ENCODE results near the gene SAMD7.

DNA sequence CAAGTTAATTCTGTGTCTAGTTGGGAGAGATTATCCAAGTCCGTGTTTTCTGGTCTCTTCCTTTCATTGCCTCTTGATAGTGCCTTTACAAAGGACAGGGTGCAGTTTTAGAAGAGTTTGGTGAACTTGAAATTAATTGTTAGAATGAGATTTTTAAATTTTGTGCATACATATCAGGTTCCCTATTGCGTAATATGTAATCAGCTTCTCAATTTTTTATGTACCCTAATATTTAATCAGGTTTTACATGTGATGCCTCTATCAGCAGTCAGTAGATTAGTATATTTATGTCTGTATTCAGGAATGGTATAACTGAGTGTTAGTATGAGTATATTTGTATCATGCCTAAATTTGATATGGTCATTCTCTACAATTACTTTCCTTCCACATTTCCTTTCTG lies 60.1 kb downstream of the SAMD7 start:
- TF ChIP-seq, protein P1, sequence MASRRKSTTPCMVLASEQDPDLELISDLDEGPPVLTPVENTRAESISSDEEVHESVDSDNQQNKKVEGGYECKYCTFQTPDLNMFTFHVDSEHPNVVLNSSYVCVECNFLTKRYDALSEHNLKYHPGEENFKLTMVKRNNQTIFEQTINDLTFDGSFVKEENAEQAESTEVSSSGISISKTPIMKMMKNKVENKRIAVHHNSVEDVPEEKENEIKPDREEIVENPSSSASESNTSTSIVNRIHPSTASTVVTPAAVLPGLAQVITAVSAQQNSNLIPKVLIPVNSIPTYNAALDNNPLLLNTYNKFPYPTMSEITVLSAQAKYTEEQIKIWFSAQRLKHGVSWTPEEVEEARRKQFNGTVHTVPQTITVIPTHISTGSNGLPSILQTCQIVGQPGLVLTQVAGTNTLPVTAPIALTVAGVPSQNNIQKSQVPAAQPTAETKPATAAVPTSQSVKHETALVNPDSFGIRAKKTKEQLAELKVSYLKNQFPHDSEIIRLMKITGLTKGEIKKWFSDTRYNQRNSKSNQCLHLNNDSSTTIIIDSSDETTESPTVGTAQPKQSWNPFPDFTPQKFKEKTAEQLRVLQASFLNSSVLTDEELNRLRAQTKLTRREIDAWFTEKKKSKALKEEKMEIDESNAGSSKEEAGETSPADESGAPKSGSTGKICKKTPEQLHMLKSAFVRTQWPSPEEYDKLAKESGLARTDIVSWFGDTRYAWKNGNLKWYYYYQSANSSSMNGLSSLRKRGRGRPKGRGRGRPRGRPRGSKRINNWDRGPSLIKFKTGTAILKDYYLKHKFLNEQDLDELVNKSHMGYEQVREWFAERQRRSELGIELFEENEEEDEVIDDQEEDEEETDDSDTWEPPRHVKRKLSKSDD (conservative IDR thresholded peaks at IDR 0.05; ENCODE audit: low read length) = no peak
- TF ChIP-seq NCOA2 (IDR thresholded peaks at IDR 0.05; ENCODE audit: partially characterized antibody in 2 of 2) = no peak
- TF ChIP-seq, protein P2, sequence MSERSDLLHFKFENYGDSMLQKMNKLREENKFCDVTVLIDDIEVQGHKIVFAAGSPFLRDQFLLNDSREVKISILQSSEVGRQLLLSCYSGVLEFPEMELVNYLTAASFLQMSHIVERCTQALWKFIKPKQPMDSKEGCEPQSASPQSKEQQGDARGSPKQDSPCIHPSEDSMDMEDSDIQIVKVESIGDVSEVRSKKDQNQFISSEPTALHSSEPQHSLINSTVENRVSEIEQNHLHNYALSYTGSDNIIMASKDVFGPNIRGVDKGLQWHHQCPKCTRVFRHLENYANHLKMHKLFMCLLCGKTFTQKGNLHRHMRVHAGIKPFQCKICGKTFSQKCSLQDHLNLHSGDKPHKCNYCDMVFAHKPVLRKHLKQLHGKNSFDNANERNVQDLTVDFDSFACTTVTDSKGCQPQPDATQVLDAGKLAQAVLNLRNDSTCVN (CRISPR knock-in tag; IDR thresholded peaks at IDR 0.05) = no peak
- TF ChIP-seq, protein P3, sequence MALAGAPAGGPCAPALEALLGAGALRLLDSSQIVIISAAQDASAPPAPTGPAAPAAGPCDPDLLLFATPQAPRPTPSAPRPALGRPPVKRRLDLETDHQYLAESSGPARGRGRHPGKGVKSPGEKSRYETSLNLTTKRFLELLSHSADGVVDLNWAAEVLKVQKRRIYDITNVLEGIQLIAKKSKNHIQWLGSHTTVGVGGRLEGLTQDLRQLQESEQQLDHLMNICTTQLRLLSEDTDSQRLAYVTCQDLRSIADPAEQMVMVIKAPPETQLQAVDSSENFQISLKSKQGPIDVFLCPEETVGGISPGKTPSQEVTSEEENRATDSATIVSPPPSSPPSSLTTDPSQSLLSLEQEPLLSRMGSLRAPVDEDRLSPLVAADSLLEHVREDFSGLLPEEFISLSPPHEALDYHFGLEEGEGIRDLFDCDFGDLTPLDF (CRISPR knock-in tag; IDR thresholded peaks at IDR 0.05) = no peak
- TF ChIP-seq, protein P4, sequence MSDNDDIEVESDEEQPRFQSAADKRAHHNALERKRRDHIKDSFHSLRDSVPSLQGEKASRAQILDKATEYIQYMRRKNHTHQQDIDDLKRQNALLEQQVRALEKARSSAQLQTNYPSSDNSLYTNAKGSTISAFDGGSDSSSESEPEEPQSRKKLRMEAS (CRISPR knock-in tag; IDR thresholded peaks at IDR 0.05) = no peak
- TF ChIP-seq, protein P5, sequence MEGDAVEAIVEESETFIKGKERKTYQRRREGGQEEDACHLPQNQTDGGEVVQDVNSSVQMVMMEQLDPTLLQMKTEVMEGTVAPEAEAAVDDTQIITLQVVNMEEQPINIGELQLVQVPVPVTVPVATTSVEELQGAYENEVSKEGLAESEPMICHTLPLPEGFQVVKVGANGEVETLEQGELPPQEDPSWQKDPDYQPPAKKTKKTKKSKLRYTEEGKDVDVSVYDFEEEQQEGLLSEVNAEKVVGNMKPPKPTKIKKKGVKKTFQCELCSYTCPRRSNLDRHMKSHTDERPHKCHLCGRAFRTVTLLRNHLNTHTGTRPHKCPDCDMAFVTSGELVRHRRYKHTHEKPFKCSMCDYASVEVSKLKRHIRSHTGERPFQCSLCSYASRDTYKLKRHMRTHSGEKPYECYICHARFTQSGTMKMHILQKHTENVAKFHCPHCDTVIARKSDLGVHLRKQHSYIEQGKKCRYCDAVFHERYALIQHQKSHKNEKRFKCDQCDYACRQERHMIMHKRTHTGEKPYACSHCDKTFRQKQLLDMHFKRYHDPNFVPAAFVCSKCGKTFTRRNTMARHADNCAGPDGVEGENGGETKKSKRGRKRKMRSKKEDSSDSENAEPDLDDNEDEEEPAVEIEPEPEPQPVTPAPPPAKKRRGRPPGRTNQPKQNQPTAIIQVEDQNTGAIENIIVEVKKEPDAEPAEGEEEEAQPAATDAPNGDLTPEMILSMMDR (IDR thresholded peaks at IDR 0.05 in 2 of 3, conservative IDR thresholded peaks at IDR 0.05 in 1 of 3; ENCODE audit: insufficient read depth in 2 of 3, low read depth in 1 of 3, low read length in 3 of 3) = no peak
- TF ChIP-seq, protein P6, sequence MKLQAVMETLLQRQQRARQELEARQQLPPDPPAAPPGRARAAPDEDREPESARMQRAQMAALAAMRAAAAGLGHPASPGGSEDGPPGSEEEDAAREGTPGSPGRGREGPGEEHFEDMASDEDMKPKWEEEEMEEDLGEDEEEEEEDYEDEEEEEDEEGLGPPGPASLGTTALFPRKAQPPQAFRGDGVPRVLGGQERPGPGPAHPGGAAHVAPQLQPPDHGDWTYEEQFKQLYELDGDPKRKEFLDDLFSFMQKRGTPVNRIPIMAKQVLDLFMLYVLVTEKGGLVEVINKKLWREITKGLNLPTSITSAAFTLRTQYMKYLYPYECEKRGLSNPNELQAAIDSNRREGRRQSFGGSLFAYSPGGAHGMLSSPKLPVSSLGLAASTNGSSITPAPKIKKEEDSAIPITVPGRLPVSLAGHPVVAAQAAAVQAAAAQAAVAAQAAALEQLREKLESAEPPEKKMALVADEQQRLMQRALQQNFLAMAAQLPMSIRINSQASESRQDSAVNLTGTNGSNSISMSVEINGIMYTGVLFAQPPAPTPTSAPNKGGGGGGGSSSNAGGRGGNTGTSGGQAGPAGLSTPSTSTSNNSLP (IDR thresholded peaks at IDR 0.05; ENCODE audit: borderline replicate concordance, low read depth, low read length) = no peak
- TF ChIP-seq HDAC2 (IDR thresholded peaks at IDR 0.05) = no peak
- no peak for TF ChIP-seq EZH2 (IDR thresholded peaks at IDR 0.05; ENCODE audit: borderline replicate concordance, low read depth, low read length)

All from K562 (cell line).